AG10803 (cell line): ENCODE measurements around the gene NEUROD2.

Source experiments
- DNase-seq: peaks from one replicate; pipeline ENCODE4 v3.0.0; 2010; ENCODE audit warnings: low read depth
- H3K4me3 ChIP-seq: 2 replicates; pipeline ENCODE4 v1.5.1; 2011; ENCODE audit warnings: mild to moderate bottlenecking, low read length, control low read depth
- TF ChIP-seq, protein P1 (sequence below): conservative IDR thresholded peaks from 2 replicates; pipeline ENCODE4 v1.5.1; 2011; ENCODE audit warnings: mild to moderate bottlenecking, low read length, control low read depth, inconsistent platforms

NEUROD2 gene

DNA sequence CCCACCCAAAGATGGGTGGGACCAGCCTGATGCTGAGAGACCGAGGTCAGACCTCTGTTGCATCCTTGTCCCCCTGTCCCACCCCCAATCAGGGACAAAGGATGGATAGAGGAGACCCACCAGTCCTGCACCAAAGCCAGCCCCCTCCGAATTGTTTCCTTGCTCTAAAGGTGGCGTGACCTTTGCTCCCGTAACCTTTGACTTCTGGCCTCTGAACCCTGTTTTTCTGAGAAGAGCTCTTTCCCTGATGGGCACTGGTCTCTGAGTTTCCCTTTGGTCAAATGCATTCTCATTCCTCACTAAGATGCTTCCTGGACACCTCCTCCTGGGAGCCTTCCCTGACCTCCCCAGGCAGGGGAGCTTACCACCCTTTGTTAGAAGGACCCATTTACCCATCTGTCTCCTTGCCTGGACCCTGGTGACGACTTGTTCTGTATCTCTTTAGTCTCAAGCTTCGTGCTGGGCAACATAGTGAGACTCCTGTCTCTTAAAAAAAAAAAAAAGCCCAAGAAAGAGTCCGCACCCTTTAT is 5.3 kb upstream of the NEUROD2 start:
- TF ChIP-seq, protein P1, sequence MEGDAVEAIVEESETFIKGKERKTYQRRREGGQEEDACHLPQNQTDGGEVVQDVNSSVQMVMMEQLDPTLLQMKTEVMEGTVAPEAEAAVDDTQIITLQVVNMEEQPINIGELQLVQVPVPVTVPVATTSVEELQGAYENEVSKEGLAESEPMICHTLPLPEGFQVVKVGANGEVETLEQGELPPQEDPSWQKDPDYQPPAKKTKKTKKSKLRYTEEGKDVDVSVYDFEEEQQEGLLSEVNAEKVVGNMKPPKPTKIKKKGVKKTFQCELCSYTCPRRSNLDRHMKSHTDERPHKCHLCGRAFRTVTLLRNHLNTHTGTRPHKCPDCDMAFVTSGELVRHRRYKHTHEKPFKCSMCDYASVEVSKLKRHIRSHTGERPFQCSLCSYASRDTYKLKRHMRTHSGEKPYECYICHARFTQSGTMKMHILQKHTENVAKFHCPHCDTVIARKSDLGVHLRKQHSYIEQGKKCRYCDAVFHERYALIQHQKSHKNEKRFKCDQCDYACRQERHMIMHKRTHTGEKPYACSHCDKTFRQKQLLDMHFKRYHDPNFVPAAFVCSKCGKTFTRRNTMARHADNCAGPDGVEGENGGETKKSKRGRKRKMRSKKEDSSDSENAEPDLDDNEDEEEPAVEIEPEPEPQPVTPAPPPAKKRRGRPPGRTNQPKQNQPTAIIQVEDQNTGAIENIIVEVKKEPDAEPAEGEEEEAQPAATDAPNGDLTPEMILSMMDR = no peak
- no peak overlapping the region for H3K4me3 ChIP-seq
- no peak for DNase-seq

DNA sequence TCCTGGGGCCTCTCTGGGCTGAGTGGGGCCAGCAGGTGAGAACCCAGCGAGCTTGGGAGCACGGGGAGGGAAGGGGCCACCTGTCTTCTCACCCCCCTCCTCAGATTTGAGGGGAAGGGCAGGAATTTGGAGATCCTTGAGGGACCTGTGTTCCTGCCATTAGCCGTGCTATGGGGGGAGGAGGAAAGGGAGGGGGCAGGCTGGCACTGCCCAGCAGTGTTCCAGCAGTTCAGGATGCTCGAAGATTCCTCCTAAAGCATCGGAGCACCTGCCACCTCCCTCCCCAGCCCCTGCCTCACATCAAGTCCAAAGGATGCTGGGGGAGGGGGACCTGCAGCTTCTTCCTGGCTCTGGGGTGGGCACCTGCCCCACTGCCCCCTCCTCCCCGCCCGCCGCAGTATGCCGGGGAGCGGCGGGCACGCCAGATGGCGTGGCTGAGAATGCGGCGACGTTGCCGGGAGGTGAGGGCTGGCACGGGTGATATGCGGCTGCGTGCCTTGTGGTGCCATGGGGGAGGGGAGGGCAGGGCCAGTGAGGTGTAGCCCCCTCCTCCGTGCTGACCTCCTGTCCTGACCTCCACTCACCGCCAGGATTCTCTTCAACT is 4.7 kb upstream of the NEUROD2 start:
- H3K4me3 ChIP-seq = no peak overlapping the region
- DNase-seq = no peak
- TF ChIP-seq, protein P1 = no peak

DNA sequence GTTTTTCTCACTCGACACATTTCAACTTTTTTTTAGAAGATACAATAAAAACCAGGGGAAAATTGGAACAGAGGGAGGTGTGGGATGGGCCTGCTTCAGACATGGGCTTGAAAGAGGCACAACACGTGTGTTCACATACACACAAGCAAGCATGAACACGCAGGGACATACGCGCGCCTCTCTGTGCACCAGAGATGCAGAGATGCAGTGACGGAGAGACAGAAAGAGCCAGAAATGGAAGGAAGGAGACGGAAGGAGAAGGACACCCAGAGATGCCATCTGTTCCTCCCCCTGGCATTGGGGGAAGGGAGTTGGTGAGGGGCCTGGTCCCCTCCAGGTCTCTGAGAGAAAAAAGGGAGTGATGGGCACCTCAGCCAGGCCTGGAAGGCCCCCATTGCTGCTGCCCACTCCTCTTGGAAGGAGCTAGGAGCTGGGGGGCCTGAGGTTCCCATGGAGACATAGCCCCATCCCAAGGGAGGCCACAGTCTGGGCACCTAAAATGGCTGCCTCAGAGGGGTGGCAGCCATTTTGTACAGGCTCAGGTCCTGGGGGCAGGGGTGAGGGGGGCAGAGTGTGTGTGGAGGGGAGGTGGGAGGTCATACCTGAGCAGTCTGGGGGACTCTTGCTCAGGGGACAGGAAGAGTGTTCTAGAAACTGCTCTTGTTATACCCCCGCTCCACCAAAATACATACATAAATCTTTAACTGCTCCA is 3.8 kb upstream of the NEUROD2 start:
- no peak overlapping the region for H3K4me3 ChIP-seq
- TF ChIP-seq, protein P1 = no peak
- no peak for DNase-seq

DNA sequence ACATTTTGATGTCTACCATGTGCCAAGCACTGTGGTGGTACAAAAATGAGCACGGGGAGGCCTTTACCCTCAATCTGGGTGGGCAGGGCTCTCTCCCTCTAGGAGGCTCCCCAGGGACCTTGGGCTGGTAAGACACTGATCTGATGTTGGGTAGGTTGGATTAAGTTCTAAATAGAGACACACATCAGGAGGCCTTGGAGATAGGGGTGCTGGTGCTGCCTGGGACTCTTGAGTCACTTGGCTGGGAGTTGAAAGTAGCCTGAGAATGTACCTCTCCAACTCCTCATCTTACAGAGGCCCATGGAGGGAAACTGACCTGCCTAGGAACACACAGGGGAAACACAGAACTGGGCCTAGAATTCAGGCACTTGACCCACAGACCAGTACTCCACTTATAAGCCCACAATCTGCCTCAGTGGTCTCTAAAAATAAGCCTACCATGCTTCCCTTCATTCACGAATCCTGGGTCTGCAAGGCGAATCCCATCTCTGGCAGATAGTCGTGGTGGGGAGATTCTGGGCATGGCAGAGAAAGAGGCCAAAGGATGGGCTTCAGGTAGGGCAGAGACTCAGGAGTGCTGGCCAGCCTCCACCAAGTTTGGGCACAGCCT is 1.8 kb upstream of the NEUROD2 start:
- H3K4me3 ChIP-seq = no peak overlapping the region
- DNase-seq = no peak
- TF ChIP-seq, protein P1 = no peak

DNA sequence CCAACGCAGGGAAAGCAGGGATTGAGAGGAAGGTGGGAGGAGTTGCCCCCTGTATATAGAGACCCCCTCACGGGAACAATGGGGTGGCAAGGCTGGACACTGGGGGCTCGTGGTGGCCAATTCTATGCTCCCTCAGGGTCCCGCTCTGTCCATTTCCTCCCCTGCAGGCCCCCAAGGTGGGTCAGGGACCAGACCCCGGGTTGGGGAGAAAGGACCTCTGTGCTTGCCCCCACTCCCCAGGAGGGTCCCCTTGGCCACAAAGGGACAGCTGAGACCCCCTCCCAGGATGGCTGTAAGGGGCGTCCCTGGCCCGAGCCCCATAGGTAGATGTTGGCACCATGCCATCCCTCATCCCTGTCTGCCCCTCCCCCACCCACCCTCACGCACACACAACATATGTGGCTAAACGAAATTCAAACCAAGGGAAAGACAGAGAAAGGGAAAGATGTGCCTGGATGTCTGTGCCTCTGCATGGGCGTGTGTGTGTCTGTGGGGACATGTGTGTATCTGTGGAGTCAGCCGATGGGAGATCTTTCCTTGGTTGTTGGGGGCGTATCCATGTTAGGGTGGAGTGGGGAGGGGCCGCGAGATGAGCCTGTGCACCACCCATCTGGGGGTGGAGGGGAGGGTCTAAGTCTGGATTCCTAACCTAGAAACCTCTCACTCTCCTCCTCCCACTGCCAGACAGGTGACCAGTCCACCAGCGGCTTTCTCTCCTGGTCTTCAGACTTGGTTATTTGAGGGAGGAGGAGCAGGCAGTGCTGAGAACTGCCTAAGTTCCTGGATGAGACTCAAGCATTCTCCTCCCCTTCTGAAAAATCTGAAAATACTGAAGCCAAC is 642 bp upstream of the NEUROD2 start:
- DNase-seq = no peak
- TF ChIP-seq, protein P1 = no peak
- H3K4me3 ChIP-seq = no peak overlapping the region

GRCh38 chr17:39607057-39607850 is 466 bp downstream of the NEUROD2 start:
- TF ChIP-seq, protein P1 = no peak
- no peak overlapping the region for H3K4me3 ChIP-seq
- DNase-seq = no peak
